Erythroblast (primary cell): Measurements from ENCODE around the gene SGSM1.

Source experiments
- GATA1 ChIP-seq: IDR thresholded peaks from 2 replicates; pipeline ENCODE4 v1.6.1; 2011; ENCODE audit warnings: low read depth, mild to moderate bottlenecking, control low read depth, low read length, moderate library complexity
- POLR2A ChIP-seq: IDR thresholded peaks from 2 replicates; pipeline ENCODE4 v1.6.1; 2011; ENCODE audit warnings: mild to moderate bottlenecking, low read length

GRCh38 chr22:24875862-24876506 lies 70.0 kb downstream of the SGSM1 start:
- TF ChIP-seq POLR2A (no peak), GATA1 (no peak)
